ENCODE data around the gene EPB41L4A.

The EPB41L4A gene

GRCh38 chr5:112353678-112354077 is 65.4 kb downstream of the EPB41L4A start:
- DNase-seq: no peak

- DNase-seq: no peak
Measured at GRCh38 chr5:112351225-112351624, 67.9 kb downstream of the EPB41L4A start.

GRCh38 chr5:112350626-112351025 is 68.5 kb downstream of the EPB41L4A start:
- no peak for DNase-seq

- no peak for DNase-seq
Measured at GRCh38 chr5:112349371-112349770, 69.7 kb downstream of the EPB41L4A start.

GRCh38 chr5:112348915-112349314 is 70.2 kb downstream of the EPB41L4A start:
- DNase-seq: no peak

- no peak for DNase-seq
Measured at GRCh38 chr5:112348387-112348786, 70.7 kb downstream of the EPB41L4A start.

GRCh38 chr5:112346411-112347044 is 72.5 kb downstream of the EPB41L4A start:
- no peak for DNase-seq

- DNase-seq: no peak
Measured at GRCh38 chr5:112344540-112344939, 74.5 kb downstream of the EPB41L4A start.

- no peak for DNase-seq
Measured at GRCh38 chr5:112342389-112342788, 76.7 kb downstream of the EPB41L4A start.

- no peak for DNase-seq
Measured at GRCh38 chr5:112339761-112340160, 79.3 kb downstream of the EPB41L4A start.

- peak; percentile 69 for DNase-seq
Measured at GRCh38 chr5:112338681-112339337, 80.3 kb downstream of the EPB41L4A start.

GRCh38 chr5:112333331-112333781 is 85.7 kb downstream of the EPB41L4A start:
- peak; percentile 35 for DNase-seq

GRCh38 chr5:112331892-112332291 is 87.2 kb downstream of the EPB41L4A start:
- no peak for DNase-seq

- DNase-seq: no peak
Measured at GRCh38 chr5:112329419-112330090, 89.5 kb downstream of the EPB41L4A start.

- DNase-seq: no peak
Measured at GRCh38 chr5:112323166-112323565, 95.9 kb downstream of the EPB41L4A start.

- DNase-seq: no peak
Measured at GRCh38 chr5:112320408-112320807, 98.7 kb downstream of the EPB41L4A start.

GRCh38 chr5:112318346-112318745 is 100.7 kb downstream of the EPB41L4A start:
- no peak for DNase-seq

- no peak for DNase-seq
Measured at GRCh38 chr5:112317866-112318265, 101.2 kb downstream of the EPB41L4A start.

GRCh38 chr5:112316731-112317130 is 102.3 kb downstream of the EPB41L4A start:
- peak; percentile 20 for DNase-seq

- no peak for DNase-seq
Measured at GRCh38 chr5:112316006-112316405, 103.1 kb downstream of the EPB41L4A start.

GRCh38 chr5:112312295-112313275 is 106.5 kb downstream of the EPB41L4A start:
- DNase-seq: peak; percentile 57

GRCh38 chr5:112310746-112311145 is 108.3 kb downstream of the EPB41L4A start:
- no peak for DNase-seq

GRCh38 chr5:112308608-112309007 is 110.5 kb downstream of the EPB41L4A start:
- DNase-seq: no peak
